SK-N-DZ (cell line): Measurements from ENCODE around the gene HHIP. TPM values are rescaled to one million over a fixed set of nuclear protein-coding genes. Genes with fewer than 3 reads are reported as not detected.

Experiments
- DNase-seq: peaks from one replicate; pipeline ENCODE4 v3.0.0-alpha.2; 2015; ENCODE audit warnings: low spot score
- polyA plus RNA-seq, 2 experiments: library from polyadenylated mRNA; depleted of rRNA; stranded (reverse); fragments of >200 nt; gene quantifications; 2 replicates each; pipeline ENCODE4 v1.2.3, GENCODE V29; 2014

HHIP gene, protein sequence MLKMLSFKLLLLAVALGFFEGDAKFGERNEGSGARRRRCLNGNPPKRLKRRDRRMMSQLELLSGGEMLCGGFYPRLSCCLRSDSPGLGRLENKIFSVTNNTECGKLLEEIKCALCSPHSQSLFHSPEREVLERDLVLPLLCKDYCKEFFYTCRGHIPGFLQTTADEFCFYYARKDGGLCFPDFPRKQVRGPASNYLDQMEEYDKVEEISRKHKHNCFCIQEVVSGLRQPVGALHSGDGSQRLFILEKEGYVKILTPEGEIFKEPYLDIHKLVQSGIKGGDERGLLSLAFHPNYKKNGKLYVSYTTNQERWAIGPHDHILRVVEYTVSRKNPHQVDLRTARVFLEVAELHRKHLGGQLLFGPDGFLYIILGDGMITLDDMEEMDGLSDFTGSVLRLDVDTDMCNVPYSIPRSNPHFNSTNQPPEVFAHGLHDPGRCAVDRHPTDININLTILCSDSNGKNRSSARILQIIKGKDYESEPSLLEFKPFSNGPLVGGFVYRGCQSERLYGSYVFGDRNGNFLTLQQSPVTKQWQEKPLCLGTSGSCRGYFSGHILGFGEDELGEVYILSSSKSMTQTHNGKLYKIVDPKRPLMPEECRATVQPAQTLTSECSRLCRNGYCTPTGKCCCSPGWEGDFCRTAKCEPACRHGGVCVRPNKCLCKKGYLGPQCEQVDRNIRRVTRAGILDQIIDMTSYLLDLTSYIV
- 2.1 and 3.1 TPM in 2 replicates for polyA plus RNA-seq (2014; cell fraction: cytosol; rRNA removed)
- 0.12 and 0.70 TPM in 2 replicates for polyA plus RNA-seq (2014; cell fraction: nucleus; rRNA removed)

DNA sequence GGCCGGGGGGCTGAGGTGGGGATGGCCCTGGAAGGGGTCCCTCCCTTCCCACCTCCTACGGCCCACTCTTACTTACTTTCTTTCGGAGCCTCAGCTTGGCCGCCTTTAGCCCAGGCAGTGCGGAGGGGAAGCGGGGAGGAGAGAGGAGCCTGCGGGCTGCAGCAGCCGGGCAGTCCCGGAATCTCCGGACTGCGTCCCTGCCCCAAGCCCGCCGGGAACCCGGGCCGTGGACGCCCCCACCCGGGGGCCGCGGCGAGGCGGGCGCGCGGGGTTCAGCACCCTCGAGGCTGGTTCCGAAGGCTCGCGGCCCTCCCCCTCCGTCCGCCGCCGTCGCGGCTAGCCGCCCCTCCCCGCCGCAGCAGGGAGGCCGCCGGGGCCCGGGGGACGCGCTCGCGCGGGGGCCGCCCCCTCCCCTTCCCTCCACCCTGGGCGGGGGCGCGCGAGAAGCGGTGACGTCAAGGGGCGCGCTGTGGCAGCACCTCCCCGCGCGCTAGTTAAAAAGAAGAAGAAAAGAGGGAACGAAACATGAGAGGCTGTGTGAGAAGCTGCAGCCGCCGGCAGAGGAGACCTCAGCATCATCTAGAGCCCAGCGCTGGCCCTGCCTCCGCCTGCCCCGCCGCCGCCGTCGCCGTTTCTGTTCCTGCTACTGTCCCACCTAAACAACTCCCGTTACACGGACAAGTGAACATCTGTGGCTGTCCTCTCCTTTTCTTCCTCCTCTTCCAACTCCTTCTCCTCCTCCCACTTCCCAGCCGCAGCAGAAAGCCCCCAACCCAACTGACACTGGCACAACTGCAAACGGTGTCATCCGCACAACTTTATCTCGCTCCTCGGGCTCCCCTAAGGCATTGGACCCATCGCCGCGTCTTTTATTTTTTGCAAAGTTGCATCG, at the start of gene HHIP:
HHIP (plus strand) TSS at position 526 of the 892 bp plus-strand sequence. CDS start 520 bp downstream, outside the sequence.
- DNase-seq: peak; percentile 65

DNA sequence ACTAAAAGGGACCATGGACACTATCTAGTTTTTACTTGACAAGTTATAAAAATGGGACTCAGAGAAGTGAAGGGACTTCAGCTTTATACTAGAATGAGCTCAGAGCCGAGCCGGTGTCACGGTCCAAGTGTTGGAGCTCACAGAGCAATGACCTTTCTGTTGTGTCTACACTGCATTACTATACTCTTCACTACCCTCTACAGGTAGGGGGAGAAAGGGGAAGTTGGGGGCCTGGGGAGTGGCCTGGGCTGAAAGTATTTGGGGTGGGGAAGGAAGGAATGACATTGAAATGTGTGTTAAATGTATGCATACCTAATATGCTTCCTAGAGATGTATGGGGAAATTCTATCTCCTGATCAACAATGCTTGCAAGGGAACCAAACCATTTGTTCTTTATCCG, 48.8 kb upstream of the HHIP start:
- DNase-seq: no peak

DNA sequence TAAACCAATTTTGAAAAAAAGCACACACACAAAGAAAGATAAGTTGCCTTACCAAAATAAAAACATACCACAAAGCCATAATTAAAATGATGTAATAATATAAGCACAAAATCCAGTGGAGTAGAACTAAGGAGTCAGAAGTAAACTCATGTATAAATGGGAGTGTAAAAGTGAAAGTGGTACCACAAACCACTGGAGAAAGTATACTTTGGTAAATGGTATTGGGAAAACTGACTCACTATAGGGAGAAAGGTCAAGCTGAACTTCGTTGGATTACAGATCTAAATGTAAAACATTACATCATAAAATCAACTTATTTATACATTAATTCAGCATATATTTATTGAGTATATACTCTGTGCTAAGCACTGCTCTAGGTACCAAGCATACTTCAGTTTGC, 46.3 kb upstream of the HHIP start:
- no peak for DNase-seq

DNA sequence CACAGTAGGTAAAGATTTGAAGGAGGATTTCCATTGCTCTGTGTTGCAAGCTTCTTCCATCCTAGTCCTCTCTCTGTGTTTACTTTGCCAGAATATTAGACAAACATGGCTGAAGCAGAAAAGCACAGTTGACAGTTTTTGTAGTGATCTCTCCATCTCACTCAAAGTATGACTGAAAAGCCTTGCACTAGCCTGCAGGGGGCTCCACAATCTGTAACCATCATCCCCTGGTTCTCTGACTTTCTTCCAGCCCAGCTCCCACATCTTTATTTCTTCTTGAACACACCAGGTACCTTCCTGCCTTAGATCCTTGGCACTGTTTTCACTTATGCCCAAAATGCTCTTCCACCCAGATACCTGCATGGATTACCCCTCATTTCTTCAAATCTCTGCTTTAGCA, 34.1 kb upstream of the HHIP start:
- DNase-seq: peak; percentile 6

DNA sequence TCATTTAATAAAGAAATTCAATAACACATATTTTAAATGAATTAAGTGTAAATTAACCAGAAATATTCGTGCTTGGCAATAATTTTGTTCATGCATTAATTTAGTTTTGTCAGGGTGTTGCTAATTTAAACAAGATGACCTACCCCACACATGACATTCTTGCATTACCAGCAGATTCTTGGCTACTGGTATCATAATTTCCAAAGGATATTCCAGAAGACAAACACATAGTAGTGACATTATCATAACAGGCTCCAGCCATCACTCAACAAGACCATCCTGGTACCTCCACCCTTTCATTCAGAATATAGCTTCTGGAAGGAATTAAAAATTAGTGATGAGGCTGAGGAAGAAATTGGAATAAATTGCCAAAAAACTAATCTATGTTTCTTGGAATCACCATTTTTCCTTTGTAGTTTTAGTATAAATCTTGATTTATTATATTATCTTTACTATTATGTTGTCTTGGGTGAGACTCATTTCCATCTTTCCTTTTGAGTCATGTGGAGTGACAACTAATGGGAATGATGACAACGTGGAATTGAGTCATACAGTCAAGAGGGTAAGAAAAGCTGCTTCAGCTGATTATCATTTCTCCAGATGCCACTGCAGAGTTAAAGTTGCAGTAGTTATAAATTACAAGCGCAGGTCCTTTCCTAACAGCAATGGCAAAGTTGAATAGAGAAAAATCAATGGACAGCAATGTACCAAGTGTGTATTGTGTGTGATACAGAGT, 30.9 kb upstream of the HHIP start:
- DNase-seq: no peak

DNA sequence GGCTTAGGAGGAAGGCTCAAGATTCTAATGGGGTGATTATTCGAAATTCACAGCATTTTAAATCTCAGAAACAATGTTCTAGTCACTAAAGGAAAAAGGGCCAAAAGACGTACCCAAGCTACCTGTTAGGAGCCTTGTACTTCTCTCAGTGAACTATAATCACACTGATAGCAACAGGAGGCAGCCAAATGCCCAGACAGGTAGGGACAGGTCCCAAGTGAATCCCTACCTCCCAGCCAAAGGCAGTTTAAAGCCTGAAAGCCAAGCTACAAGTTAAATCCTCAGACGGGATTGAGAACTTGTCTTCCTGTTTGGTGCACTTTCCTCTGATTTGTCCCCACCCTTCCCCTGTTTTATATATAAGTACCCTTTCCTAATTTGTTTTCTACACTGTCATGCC, 24.3 kb upstream of the HHIP start:
- no peak for DNase-seq

DNA sequence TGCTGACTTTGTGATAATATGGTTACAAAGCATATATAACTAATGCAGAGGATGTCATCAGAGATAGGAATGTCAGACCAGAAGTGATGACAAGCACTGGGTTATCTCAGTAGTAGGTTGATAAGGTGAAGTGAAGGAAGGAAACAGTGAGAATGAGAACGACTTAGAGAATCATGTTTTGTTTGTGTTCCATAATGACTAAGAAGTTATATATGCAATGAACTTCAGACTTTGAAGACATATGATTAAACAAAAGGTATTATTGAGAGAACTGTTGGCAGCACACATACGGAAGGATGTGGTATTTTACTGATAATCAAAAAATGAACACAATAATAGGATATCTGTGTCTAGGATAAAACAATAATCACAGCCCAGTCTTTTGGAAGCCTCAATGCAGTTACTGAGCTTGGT, 18.3 kb upstream of the HHIP start:
- peak; percentile 9 for DNase-seq

DNA sequence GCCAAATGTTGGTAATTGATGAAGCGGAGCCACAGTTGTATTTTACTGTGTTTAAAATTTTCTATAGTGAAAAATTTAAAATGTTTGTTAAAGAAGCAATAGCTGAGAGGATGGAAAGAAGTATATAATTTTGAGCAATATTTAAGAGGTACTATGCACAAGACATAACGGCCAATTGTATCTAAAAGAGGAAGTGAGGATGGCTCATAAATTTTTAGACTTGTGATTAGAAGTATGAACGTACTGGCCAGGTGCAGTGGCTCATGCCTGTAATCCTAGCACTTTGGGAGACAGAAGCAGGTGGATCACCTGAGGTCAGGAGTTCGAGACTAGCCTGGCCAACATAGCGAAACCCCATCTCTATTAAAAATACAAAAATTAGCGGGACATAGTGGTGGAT, 12.7 kb upstream of the HHIP start:
- no peak for DNase-seq

DNA sequence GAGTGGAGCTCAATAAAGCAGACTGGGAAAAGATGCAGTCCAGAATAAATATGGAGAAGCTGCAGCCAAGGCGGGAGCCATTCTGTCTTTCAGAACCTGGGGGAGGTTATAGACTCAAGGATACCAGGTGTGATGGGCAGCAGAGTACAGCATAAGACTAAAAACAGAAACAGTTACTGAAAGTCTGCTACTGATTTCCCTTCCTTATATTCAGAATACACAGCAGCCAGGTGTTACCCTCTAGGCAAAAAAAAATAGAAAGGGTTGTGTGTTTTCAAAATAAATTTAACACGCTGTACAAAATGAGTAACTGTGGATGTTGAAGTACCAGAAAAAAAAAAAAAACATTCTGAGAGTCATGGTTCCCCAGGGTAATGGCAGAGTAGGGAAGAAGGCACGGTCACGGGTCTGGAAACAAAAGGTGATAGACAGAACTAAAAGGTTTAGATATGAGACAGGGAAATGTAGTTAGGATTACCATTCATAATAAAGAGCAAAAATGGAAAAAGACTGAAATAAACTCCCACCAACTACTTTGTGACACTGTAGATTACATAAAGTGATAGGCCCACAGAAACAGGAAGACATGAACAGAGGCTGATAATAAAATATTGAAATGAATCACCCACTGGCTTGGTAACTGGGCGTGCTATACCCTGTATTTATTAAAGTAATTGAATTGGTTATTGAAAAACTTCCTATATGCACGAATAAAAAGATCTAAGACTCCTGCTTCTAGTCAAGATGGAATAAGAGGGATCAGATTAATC, 10.8 kb upstream of the HHIP start:
- no peak for DNase-seq

DNA sequence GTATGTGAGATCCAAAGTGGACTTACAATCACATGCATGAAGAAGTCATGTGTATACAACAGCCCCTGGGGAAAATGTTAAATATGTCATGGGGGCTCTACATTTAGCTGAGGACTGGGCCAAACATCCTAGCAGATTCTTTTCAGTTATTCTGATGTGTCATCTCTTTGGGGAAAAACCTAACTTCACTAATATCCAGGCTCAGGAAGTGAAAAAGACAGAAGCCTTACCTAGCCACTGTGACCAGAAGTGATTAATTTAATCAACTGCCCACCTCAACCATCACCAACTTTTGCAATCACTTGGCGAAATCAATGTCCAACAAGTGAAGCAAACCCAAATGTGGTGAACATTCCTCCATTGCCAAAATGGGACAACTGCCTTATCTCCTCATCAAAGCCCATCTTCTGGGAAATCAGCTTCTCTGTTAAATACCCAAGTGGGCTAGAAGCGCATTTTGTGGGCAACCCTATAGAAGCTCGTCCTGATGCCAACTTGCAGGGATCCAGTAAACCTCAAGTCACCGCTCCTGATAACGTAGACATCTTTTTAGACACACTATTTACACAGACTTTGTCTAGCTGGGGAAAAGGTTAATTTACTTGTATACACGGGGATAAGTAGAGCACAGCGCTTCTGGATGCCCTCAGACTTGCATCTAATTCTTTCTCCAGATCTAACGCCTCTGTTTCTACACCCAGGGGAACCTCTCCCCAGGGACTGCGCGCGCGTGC, 1.4 kb upstream of the HHIP start:
- DNase-seq: no peak

DNA sequence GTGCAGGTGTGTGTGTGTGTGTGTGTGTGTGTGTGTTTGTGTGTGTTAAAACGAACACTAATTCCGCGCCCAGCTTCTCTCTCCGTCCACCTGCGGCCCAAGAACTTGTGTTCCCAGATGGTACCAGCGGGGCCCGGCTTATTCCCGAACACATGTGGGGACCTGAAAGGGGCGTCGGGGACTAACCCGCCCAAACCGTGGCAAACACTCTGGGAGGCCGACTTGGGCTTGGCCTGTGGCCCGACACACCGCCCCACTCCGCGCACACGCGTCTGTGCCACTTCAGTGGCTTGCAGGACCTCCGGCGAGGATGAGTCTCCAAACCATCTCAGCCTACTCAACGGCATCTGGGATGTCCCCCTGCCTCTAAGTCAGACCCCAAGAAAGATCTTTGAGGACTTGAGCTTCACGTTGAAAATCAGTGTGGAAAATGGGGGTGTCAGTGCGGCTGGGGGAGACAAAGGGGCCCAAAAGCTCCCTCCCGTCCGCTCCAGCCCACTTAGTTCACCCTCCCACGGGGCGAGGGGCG, 790 bp upstream of the HHIP start:
- DNase-seq: no peak

DNA sequence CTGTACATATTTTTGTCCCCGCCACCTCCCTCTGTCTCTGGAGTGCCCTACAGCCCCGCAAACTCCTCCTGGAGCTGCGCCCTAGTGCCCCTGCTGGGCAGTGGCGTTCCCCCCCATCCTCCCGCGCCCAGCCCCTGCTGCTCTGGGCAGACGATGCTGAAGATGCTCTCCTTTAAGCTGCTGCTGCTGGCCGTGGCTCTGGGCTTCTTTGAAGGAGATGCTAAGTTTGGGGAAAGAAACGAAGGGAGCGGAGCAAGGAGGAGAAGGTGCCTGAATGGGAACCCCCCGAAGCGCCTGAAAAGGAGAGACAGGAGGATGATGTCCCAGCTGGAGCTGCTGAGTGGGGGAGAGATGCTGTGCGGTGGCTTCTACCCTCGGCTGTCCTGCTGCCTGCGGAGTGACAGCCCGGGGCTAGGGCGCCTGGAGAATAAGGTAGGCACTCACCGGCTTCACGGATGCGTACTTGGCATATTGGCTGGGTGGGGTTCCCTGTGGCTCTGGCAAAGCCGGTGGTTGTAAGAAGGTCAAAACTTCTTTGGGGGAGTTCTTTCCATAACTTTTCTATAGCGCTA, 653 bp downstream of the HHIP start:
- peak; percentile 55 for DNase-seq

DNA sequence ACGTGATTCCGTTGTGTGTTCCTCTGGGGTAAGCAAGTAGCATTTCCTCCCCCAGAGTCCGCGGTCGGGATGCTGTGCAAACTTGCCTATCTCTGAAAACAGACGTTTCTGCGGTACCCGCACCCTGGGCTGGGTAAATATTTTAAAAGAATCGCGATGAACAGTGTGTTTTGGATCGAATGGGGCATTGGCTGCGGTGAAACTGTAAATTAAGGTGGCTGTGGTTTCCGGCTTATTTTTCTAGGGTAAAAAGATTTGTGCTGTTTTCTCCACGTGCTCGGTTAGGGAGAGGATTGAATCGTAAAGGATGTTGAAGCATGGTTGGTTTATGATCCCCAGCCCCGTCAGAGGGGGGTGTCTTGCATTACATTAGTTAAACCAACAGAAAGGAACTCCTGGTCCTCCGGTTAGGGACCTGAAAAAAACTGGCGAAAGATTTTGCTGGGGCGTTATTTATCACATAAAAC, 1.2 kb downstream of the HHIP start:
- DNase-seq: peak; percentile 20

DNA sequence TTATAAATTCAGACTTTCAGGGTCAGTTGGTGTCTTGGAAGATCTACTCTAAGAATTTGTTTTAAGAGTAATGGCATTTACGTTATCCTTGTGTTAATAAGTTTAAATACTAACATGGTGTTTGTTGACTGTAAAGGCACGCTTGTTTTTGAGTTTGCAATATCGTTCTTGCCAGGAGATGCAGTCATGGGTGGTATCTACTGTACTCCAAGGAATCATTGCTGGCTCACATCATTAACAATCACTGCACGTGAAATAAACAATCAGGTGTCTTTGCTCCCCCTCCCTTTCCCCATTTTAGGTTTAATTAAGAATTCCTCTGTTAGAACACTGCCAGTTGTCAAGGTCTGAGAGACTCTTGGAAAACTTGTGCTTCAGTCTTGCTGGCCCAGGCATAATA, 1.6 kb downstream of the HHIP start:
- no peak for DNase-seq

DNA sequence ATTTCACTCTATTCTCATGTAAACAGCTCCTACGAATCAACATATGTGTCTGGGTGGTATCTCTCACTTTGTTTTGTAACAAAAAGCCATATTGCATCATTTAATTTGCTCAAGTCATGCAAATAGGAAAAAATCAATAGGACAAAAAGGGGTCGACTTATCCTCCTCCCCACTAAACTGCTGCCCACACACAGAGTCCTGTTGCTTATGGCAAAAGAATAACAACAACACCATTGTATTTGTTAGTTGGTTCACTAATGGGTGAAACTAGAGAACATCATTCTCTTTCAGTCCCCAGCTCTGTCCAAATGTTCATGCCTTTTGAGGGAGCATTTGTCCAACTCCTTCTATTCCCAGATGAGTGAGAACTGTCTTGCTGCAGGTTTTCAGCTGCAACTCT, 2.1 kb downstream of the HHIP start:
- no peak for DNase-seq

DNA sequence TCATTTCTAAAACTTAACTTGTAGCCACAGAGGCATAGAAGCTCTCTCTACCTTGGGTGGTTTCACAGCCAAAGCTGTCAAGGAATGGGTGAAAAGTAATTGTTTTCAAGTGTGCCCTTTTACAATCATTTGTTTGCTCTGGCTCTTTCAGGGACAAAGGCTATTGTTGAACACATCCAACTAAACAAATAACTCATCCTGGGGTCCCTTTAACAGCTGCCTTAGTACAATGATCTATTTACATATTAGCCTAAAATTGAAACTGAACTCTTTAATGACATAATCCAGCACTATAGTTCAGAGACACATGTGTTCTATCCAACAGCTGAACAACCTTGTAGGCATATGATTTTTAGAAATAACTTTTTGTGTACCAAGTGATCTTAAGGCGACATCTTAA, 3.7 kb downstream of the HHIP start:
- no peak for DNase-seq

DNA sequence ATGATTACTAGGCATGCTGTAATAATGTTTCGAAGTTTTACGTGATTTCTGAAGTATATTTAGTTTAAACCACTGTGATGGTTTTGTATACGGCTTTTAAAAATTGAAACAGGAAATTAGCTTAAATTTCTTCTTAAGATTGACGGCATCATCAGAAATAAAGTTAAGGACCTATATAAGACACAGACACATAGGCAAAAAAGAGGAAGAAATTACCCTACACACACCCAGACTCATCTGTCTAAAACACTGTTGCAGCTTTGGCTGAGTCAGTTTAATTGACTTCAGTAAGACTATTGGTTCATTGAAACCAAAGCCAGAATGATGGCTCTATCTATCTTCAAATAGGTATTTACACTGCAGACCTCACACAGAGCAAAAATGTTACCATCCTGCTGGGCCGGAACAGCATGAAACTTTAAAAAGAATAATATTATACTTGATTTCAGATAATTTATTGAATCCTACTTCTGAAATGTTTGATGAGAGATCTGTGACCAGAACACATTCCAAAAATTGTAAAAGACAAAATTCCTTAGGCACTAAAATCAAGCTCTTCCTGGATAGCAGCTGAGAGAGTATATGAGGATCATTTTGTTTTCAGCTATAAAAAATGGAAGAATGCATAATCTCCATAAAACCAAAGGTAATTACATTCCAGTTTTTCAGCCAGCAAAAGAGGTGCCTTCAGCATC, 4.5 kb downstream of the HHIP start:
- DNase-seq: no peak

DNA sequence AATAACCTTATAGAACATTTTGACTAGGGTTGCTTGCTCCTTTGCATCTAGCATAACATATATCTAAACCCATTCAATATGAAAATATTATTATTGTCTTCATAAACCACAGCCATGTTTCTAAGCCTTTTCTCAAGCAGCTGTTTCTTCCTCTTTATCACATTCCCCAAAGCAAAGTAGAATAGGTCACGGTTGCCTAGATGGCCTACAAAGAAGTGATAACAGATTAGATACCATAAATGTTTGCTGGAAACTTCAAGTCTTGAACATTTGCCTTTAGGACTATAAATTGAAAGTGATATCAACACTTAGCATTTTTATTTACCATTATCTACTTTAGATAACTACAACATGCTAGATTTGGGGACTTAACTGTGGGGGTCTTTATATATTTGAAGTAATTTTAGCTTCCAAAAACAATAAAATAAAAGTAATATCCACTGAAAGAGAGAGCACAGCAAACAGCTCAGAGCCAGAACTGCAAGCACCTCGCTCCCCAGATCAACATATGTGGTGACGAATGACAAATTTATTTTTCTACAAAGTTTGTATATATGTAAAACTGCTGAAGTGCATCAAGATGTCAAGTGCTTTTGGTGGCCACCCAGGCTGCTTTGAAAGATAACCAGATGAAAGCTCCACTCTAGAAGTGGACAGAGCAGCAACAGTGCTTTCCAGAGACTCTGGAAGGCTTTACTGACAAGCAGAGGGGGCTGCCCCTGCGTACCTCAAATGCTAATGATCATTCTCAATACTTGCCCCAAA, 8.0 kb downstream of the HHIP start:
- no peak for DNase-seq
